ENCODE data around the gene TRABD2B.

TRABD2B gene

DNA sequence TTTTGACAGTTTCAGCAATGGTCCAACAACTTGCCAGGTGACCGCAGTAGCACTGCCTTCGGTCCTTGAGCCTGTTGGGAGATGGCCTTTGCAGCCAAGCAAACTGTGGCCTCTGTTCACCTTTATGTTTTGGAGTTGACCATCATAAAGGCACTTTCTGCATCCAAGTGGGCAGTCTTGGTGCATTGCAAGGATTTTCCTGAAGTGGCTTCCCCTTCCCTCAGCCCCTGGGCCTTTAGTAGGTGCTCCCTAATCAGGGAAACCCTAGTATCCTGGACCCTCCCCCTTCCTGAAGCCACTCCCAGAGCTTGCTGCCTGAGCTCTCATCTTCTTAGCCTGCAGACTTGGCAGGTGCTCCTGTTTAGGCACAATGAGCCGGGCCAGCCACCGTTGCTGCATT is 140.2 kb downstream of the TRABD2B start:
- no peaks in the 10 kb centered on the region for H3K36me3 ChIP-seq (ENCODE audit: low read length)
- H4K20me1 ChIP-seq (ENCODE audit: low read depth, low read length), result no peaks in the 10 kb centered on the region
- no peak overlapping the region for H3K4me2 ChIP-seq (ENCODE audit: low read depth, low read length, poor library complexity, severe bottlenecking)
- no peaks in the 10 kb centered on the region for H3K9me2 ChIP-seq (replicated peaks; ENCODE audit: insufficient read depth, low read length)
- H3K9me3 ChIP-seq (ENCODE audit: insufficient read depth, low read length), result no peaks in the 10 kb centered on the region
- no peaks in the 10 kb centered on the region for H3K27me3 ChIP-seq (ENCODE audit: low read length)
- no peak for TF ChIP-seq EZH2phosphoT487 (conservative IDR thresholded peaks at IDR 0.05; ENCODE audit: low read length)
- TF ChIP-seq, protein P1, sequence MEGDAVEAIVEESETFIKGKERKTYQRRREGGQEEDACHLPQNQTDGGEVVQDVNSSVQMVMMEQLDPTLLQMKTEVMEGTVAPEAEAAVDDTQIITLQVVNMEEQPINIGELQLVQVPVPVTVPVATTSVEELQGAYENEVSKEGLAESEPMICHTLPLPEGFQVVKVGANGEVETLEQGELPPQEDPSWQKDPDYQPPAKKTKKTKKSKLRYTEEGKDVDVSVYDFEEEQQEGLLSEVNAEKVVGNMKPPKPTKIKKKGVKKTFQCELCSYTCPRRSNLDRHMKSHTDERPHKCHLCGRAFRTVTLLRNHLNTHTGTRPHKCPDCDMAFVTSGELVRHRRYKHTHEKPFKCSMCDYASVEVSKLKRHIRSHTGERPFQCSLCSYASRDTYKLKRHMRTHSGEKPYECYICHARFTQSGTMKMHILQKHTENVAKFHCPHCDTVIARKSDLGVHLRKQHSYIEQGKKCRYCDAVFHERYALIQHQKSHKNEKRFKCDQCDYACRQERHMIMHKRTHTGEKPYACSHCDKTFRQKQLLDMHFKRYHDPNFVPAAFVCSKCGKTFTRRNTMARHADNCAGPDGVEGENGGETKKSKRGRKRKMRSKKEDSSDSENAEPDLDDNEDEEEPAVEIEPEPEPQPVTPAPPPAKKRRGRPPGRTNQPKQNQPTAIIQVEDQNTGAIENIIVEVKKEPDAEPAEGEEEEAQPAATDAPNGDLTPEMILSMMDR (IDR thresholded peaks at IDR 0.05; ENCODE audit: insufficient read depth, low read length, poor library complexity, severe bottlenecking), result no peak
- no peaks in the 10 kb centered on the region for H3K79me2 ChIP-seq (ENCODE audit: insufficient read depth, low read length)
- no peak overlapping the region for H3K27ac ChIP-seq (ENCODE audit: low read depth, low read length)
- no peaks in the 10 kb centered on the region for H3F3A ChIP-seq (ENCODE audit: insufficient read depth)
- no peak overlapping the region for H3K4me3 ChIP-seq (ENCODE audit: insufficient read depth, low read length, poor library complexity, severe bottlenecking)
- H3K9ac ChIP-seq (ENCODE audit: low read length), result no peak overlapping the region
- H2AFZ ChIP-seq (ENCODE audit: low read depth, low read length, severe bottlenecking), result no peak overlapping the region

DNA sequence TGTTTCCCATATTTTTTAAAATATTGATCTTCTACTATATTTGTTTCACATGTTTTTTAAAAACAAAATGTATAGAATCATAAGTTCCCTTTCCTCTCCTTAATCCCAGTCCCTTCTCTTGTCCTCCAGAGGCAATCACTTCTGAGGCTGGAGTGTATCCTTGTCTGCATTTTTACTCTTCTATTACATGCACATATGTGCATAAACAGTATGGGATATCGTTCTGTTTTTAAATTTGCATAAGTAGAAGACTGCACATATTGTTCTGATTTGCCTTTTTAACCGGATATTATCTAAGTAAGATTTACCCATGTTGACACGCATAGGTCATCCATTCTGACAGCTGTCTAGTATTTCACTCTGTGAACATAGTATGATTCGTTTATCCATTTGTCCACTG is 142.0 kb downstream of the TRABD2B start:
- H3K9ac ChIP-seq (ENCODE audit: low read length), result no peak overlapping the region
- H3K9me3 ChIP-seq (ENCODE audit: insufficient read depth, low read length), result no peaks in the 10 kb centered on the region
- no peaks in the 10 kb centered on the region for H3K79me2 ChIP-seq (ENCODE audit: insufficient read depth, low read length)
- H3K4me3 ChIP-seq (ENCODE audit: insufficient read depth, low read length, poor library complexity, severe bottlenecking), result no peak overlapping the region
- no peaks in the 10 kb centered on the region for H3K27me3 ChIP-seq (ENCODE audit: low read length)
- H3K4me2 ChIP-seq (ENCODE audit: low read depth, low read length, poor library complexity, severe bottlenecking), result no peak overlapping the region
- no peaks in the 10 kb centered on the region for H3F3A ChIP-seq (ENCODE audit: insufficient read depth)
- H3K27ac ChIP-seq (ENCODE audit: low read depth, low read length), result no peak overlapping the region
- H3K36me3 ChIP-seq (ENCODE audit: low read length), result no peaks in the 10 kb centered on the region
- TF ChIP-seq, protein P1 (IDR thresholded peaks at IDR 0.05; ENCODE audit: insufficient read depth, low read length, poor library complexity, severe bottlenecking), result no peak
- no peak for TF ChIP-seq EZH2phosphoT487 (conservative IDR thresholded peaks at IDR 0.05; ENCODE audit: low read length)
- no peaks in the 10 kb centered on the region for H3K9me2 ChIP-seq (replicated peaks; ENCODE audit: insufficient read depth, low read length)
- H4K20me1 ChIP-seq (ENCODE audit: low read depth, low read length), result no peaks in the 10 kb centered on the region
- H2AFZ ChIP-seq (ENCODE audit: low read depth, low read length, severe bottlenecking), result no peak overlapping the region

DNA sequence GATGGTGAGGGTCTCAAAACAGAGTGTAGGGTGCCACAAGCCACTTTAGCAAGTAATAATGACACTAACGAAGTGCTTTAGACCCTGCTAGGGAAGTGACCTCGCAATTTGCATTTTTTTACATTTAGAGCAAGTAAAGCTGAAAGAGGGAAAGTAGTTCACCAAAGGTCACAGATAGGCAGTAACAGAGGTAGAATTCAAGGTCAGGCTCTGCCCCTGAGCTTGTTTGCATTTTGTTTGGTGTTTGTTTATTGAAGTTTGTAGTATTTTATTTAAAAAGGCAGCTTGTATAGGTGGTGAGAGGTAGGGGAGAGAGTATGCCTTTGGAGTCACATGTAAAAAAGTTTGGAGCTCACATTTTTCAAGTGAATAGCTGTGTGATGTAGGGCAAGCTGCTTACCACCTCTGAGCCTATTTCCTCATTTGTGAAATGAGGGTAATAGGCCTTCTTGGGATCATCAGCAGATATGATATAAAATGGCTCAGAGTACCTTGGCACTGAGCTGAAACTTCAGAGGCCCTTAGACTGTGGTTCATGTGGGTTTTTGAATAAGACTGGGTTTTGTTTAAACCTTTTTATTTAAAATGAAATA is 142.5 kb downstream of the TRABD2B start:
- Histone ChIP-seq H3K9ac (ENCODE audit: low read length) (no peak overlapping the region), H3K9me3 (ENCODE audit: insufficient read depth, low read length) (no peaks in the 10 kb centered on the region), H3K27ac (ENCODE audit: low read depth, low read length) (no peak overlapping the region), H3F3A (ENCODE audit: insufficient read depth) (no peaks in the 10 kb centered on the region), H3K36me3 (ENCODE audit: low read length) (no peaks in the 10 kb centered on the region), H3K79me2 (ENCODE audit: insufficient read depth, low read length) (no peaks in the 10 kb centered on the region), H3K4me2 (ENCODE audit: low read depth, low read length, poor library complexity, severe bottlenecking) (no peak overlapping the region), H4K20me1 (ENCODE audit: low read depth, low read length) (no peaks in the 10 kb centered on the region), H3K9me2 (replicated peaks; ENCODE audit: insufficient read depth, low read length) (no peaks in the 10 kb centered on the region), H3K4me3 (ENCODE audit: insufficient read depth, low read length, poor library complexity, severe bottlenecking) (no peak overlapping the region), H2AFZ (ENCODE audit: low read depth, low read length, severe bottlenecking) (no peak overlapping the region), H3K27me3 (ENCODE audit: low read length) (no peaks in the 10 kb centered on the region)
- TF ChIP-seq, protein P1 (IDR thresholded peaks at IDR 0.05; ENCODE audit: insufficient read depth, low read length, poor library complexity, severe bottlenecking), result no peak
- TF ChIP-seq EZH2phosphoT487 (conservative IDR thresholded peaks at IDR 0.05; ENCODE audit: low read length), result no peak
